ENCODE data around the gene AFAP1L2.

- no peak for TF ChIP-seq CTCF (IDR thresholded peaks at IDR 0.05; ENCODE audit: low read depth, low read length)
- TF ChIP-seq EZH2phosphoT487 (IDR thresholded peaks at IDR 0.05; ENCODE audit: low read depth) = no peak
Measured at GRCh38 chr10:114274616-114275453, 129.5 kb downstream of the AFAP1L2 start.
